Liver (tissue), 9 donors: ENCODE data around the gene ANXA7. TPM values are rescaled to one million over a fixed set of nuclear protein-coding genes. Genes with fewer than 3 reads are reported as not detected.

Source experiments
- DNase-seq: peaks from one replicate; pipeline ENCODE4 v3.0.0-alpha.2; 2017; ENCODE audit warnings: low spot score
- H3K27ac ChIP-seq, 2 donors: one replicate each; pipeline ENCODE4 v1.7.0; 2013; ENCODE audit warnings: inconsistent platforms in 2 of 2, low read length in 2 of 2, control low read depth in 1 of 2, low read depth in 1 of 2, mild to moderate bottlenecking in 1 of 2
- H3K27me3 ChIP-seq, 4 donors: one replicate each; pipeline versions ENCODE4 v1.6.1 to v1.7.0; 2013; ENCODE audit warnings: low read length in 3 of 4, inconsistent platforms in 1 of 4, mild to moderate bottlenecking in 1 of 4, moderate library complexity in 1 of 4; ENCODE audit not compliant: control insufficient read depth in 4 of 4, insufficient read depth in 4 of 4
- H3K36me3 ChIP-seq, 4 donors: one replicate each; pipeline versions ENCODE4 v1.6.1 to v1.7.0; 2013; ENCODE audit warnings: low read length in 3 of 4, mild to moderate bottlenecking in 3 of 4, low read depth in 1 of 4, moderate library complexity in 1 of 4; ENCODE audit not compliant: control insufficient read depth in 4 of 4, insufficient read depth in 3 of 4
- H3K4me1 ChIP-seq, 4 donors: one replicate each; pipeline versions ENCODE4 v1.6.1 to v1.7.0; 2013; ENCODE audit warnings: low read length in 3 of 4, mild to moderate bottlenecking in 3 of 4, moderate library complexity in 1 of 4; ENCODE audit not compliant: control insufficient read depth in 4 of 4, insufficient read depth in 4 of 4
- H3K4me3 ChIP-seq, 3 donors: one replicate each; pipeline versions ENCODE4 v1.6.1 to v1.7.0; 2013; ENCODE audit warnings: low read length in 3 of 3, control low read depth in 1 of 3, low read depth in 1 of 3, mild to moderate bottlenecking in 1 of 3
- H3K9ac ChIP-seq, 2 donors: one replicate each; pipeline ENCODE4 v1.7.0; 2013; ENCODE audit warnings: low read length in 2 of 2, mild to moderate bottlenecking in 2 of 2, moderate library complexity in 2 of 2, control low read depth in 1 of 2, low read depth in 1 of 2
- H3K9me3 ChIP-seq, 4 donors: one replicate each; pipeline versions ENCODE4 v1.6.1 to v1.7.0; 2013; ENCODE audit warnings: low read length in 3 of 4; ENCODE audit not compliant: control insufficient read depth in 4 of 4
- EGR1 ChIP-seq, 2 donors: IDR thresholded peaks; 2 replicates each; pipeline ENCODE4 v1.6.1; 2016 to 2018; ENCODE audit warnings: antibody characterized with exemption in 2 of 2, low read depth in 2 of 2
- FOXA1 ChIP-seq: IDR thresholded peaks from 2 replicates; pipeline ENCODE4 v1.6.1; 2016; ENCODE audit warnings: antibody characterized with exemption
- FOXA2 ChIP-seq: IDR thresholded peaks from 2 replicates; pipeline ENCODE4 v1.6.1; 2016; ENCODE audit warnings: antibody characterized with exemption
- GABPA ChIP-seq, 2 donors: IDR thresholded peaks in 1 of 2; conservative IDR thresholded peaks in 1 of 2; 2 replicates each; pipeline ENCODE4 v1.6.1; 2016; ENCODE audit warnings: antibody characterized with exemption in 2 of 2, mild to moderate bottlenecking in 1 of 2, moderate library complexity in 1 of 2
- HNF4A ChIP-seq, 2 donors: conservative IDR thresholded peaks; 2 replicates each; pipeline ENCODE4 v1.6.1; 2016; ENCODE audit warnings: antibody characterized with exemption in 2 of 2, mild to moderate bottlenecking in 2 of 2
- HNF4G ChIP-seq: IDR thresholded peaks from 2 replicates; pipeline ENCODE4 v1.6.1; 2016; ENCODE audit warnings: antibody characterized with exemption
- JUND ChIP-seq, 2 donors: IDR thresholded peaks; 2 replicates each; pipeline ENCODE4 v1.6.1; 2016; ENCODE audit warnings: antibody characterized with exemption in 2 of 2
- NR2F2 ChIP-seq: IDR thresholded peaks from 2 replicates; pipeline ENCODE4 v1.6.1; 2016; ENCODE audit warnings: antibody characterized with exemption
- RAD21 ChIP-seq, 2 donors: IDR thresholded peaks; 2 replicates each; pipeline ENCODE4 v1.6.1; 2016; ENCODE audit warnings: antibody characterized with exemption in 2 of 2, mild to moderate bottlenecking in 2 of 2
- RXRA ChIP-seq, 2 donors: IDR thresholded peaks; 2 replicates each; pipeline ENCODE4 v1.6.1; 2017 to 2018; ENCODE audit warnings: antibody characterized with exemption in 2 of 2, mild to moderate bottlenecking in 1 of 2
- SP1 ChIP-seq: IDR thresholded peaks from 2 replicates; pipeline ENCODE4 v1.6.1; 2018; ENCODE audit warnings: antibody characterized with exemption, mild to moderate bottlenecking
- TAF1 ChIP-seq: conservative IDR thresholded peaks from 2 replicates; pipeline ENCODE4 v1.6.1; 2016; ENCODE audit warnings: antibody characterized with exemption, mild to moderate bottlenecking
- YY1 ChIP-seq: IDR thresholded peaks from 2 replicates; pipeline ENCODE4 v1.6.1; 2016; ENCODE audit warnings: antibody characterized with exemption, mild to moderate bottlenecking
- WGBS: extraction: QIAGEN DNeasy Blood & Tissue Kit; methylation state at CpG from one replicate; pipeline ENCODE4 v1.1.7; 2013; 5-methylcytosine and 5-hydroxymethylcytosine counted together
- polyA plus RNA-seq, 2 donors: library from polyadenylated mRNA; stranded (reverse) in 1 of 2; unstranded in 1 of 2; fragments of 200-250 nt in 1 of 2; fragments of >200 nt in 1 of 2; fragmentation: Nextera tagmentation in 1 of 2; extraction: Ambion mirVana in 1 of 2; gene quantifications; one replicate each; pipeline versions ENCODE4 v1.2.1 to v1.2.3, GENCODE V29; 2013 to 2015
- total RNA-seq, 2 donors: library from RNA; depleted of rRNA; stranded (reverse); fragments of >200 nt; gene quantifications; one replicate each; pipeline ENCODE4 v1.2.3, GENCODE V29; 2014
- TF ChIP-seq, protein P1 (sequence below): IDR thresholded peaks from 2 replicates; pipeline ENCODE4 v1.6.1; 2016; ENCODE audit warnings: antibody characterized with exemption
- TF ChIP-seq, protein P2 (sequence below): fragments of 150-350 bp; IDR thresholded peaks from 2 replicates; pipeline ENCODE4 v1.5.1; 2017; ENCODE audit warnings: improper control_type of control experiment, low read depth, low read length; ENCODE audit not compliant: missing input control
- TF ChIP-seq, protein P3 (sequence below): IDR thresholded peaks from 2 replicates; pipeline ENCODE4 v1.6.1; 2016; ENCODE audit warnings: antibody characterized with exemption
- donor health status: healthy.
- donor health status: healthy.
- donor health status: healthy.
- donor health status: healthy.
- donor health status: healthy.

Gene ANXA7
- total and polyA plus RNA-seq, 4 donors: 71.6 to 93.4 (median 90.0) TPM

DNA sequence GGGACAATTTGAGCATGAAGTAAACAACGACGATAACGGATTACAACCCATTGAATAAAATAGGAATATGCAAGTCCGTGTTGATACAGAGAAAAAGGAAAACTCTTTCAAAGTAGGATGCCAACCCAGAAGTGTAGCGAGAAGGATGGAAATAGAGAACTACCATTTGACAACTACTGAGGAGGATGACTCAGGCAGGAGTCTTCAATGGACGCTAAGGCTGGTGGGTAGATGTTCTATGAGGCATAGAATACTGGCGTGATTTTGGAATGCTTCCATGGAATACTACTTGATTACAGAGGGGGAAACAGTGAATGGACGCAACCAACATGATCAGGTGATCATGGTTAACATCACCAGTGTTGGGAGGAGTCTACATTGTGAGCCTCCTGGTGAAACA lies 54.4 kb downstream of the ANXA7 start:
- WGBS: 74% methylated on average over 8 of the region's 8 CpGs
- no peak for TF ChIP-seq RXRA (IDR thresholded peaks at IDR 0.05)
- no peak for TF ChIP-seq FOXA1
- TF ChIP-seq, protein P1, sequence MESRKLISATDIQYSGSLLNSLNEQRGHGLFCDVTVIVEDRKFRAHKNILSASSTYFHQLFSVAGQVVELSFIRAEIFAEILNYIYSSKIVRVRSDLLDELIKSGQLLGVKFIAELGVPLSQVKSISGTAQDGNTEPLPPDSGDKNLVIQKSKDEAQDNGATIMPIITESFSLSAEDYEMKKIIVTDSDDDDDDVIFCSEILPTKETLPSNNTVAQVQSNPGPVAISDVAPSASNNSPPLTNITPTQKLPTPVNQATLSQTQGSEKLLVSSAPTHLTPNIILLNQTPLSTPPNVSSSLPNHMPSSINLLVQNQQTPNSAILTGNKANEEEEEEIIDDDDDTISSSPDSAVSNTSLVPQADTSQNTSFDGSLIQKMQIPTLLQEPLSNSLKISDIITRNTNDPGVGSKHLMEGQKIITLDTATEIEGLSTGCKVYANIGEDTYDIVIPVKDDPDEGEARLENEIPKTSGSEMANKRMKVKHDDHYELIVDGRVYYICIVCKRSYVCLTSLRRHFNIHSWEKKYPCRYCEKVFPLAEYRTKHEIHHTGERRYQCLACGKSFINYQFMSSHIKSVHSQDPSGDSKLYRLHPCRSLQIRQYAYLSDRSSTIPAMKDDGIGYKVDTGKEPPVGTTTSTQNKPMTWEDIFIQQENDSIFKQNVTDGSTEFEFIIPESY: no peak
- TF ChIP-seq FOXA2: no peak
- no peak for TF ChIP-seq JUND (IDR thresholded peaks at IDR 0.05)
- TF ChIP-seq, protein P2, sequence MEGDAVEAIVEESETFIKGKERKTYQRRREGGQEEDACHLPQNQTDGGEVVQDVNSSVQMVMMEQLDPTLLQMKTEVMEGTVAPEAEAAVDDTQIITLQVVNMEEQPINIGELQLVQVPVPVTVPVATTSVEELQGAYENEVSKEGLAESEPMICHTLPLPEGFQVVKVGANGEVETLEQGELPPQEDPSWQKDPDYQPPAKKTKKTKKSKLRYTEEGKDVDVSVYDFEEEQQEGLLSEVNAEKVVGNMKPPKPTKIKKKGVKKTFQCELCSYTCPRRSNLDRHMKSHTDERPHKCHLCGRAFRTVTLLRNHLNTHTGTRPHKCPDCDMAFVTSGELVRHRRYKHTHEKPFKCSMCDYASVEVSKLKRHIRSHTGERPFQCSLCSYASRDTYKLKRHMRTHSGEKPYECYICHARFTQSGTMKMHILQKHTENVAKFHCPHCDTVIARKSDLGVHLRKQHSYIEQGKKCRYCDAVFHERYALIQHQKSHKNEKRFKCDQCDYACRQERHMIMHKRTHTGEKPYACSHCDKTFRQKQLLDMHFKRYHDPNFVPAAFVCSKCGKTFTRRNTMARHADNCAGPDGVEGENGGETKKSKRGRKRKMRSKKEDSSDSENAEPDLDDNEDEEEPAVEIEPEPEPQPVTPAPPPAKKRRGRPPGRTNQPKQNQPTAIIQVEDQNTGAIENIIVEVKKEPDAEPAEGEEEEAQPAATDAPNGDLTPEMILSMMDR: no peak
- TF ChIP-seq, protein P3, sequence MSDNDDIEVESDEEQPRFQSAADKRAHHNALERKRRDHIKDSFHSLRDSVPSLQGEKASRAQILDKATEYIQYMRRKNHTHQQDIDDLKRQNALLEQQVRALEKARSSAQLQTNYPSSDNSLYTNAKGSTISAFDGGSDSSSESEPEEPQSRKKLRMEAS: no peak
- no peak for TF ChIP-seq YY1
- no peak for TF ChIP-seq RAD21 (IDR thresholded peaks at IDR 0.05)
- Histone ChIP-seq H3K36me3 (peaks cover 0 to 4% (median 3%) of the 10 kb centered on the region in 4 donors), H3K27me3 (no peaks in the 10 kb centered on the region), H3K4me3 (no peak overlapping the region), H3K9ac (no peak overlapping the region), H3K4me1 (peaks cover 0 to 15% (median 5%) of the 10 kb centered on the region in 4 donors), H3K9me3 (no peaks in the 10 kb centered on the region), H3K27ac (no peak overlapping the region)
- DNase-seq: no peak

DNA sequence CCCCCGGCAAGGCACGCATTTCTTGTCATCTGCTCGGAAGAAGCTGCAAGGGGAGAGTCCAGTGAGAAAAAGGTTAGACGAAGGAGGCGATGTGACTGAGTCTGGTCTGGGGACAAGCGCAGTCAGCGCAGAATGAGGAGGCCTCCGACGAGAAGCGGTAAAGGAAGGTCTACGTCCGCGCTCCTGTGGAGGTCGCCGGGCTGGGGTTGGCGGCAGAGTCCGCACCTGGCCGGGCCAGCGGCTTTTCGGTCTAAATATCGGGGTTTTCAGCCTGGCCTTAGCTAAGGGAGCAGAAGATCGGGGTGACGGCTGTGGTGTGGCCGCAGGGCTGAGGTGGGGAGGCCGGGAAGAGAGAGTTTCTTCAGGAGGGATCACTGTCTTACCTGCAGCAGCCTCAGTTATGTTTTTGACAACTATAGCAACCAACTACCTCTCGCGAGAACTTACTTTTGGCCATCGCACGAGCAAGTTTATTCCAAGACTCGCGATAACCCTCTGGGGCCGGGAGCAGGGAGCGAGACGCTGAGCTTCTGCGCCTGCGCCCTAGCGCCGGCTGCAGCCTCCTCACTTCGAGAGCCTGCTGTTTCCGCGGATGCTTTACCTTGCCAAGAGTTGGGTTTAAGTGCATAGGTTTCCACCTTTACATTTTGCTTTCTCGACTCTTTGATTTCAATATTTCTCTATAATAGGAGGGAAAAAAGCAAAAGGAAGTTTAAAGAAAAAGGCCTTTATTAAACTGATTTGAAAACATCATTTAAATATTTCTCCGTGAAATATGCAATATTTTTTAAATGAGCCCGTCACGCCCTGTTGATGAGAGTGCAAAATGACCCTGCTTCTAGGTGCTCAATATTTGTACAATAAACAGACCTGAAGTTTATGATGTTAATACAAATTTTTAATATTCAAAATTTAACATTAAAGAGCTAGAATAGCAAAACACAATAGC lies 55.3 kb downstream of the ANXA7 start, which contains the start of gene CFAP70:
Gene CFAP70, minus strand, starts transcription at position 534 of the 949 bp plus-strand sequence. CDS start 4,068 bp downstream, outside the sequence.
- WGBS: 1% methylated on average over 45 of the region's 45 CpGs
- no peak for TF ChIP-seq JUND (IDR thresholded peaks at IDR 0.05)
- no peak for TF ChIP-seq SP1
- TF ChIP-seq YY1: peak; percentile 68
- TF ChIP-seq RXRA (IDR thresholded peaks at IDR 0.05): no peak
- TF ChIP-seq HNF4A (conservative IDR thresholded peaks at IDR 0.05): no peak
- TF ChIP-seq FOXA2: no peak
- TF ChIP-seq, protein P1: peak; percentile 100
- no peak for TF ChIP-seq NR2F2
- TF ChIP-seq GABPA (IDR thresholded peaks at IDR 0.05 in 1 of 2, conservative IDR thresholded peaks at IDR 0.05 in 1 of 2): no peak
- no peak for TF ChIP-seq HNF4G
- no peak for TF ChIP-seq RAD21 (IDR thresholded peaks at IDR 0.05)
- TF ChIP-seq EGR1 (IDR thresholded peaks at IDR 0.05; ENCODE audit: low read depth in 2 of 2): no peak
- TF ChIP-seq, protein P3: no peak
- TF ChIP-seq, protein P2: no peak
- TF ChIP-seq TAF1: no peak
- Histone ChIP-seq H3K4me1 (peaks cover 0 to 15% (median 5%) of the 10 kb centered on the region in 4 donors), H3K36me3 (no peaks in the 10 kb centered on the region), H3K27me3 (no peaks in the 10 kb centered on the region), H3K4me3 (peak within 1 kb of the TSS; percentile 70 to 87 (median 83)), H3K9me3 (no peaks in the 10 kb centered on the region), H3K27ac (no peak within 1 kb of the TSS), H3K9ac (peak within 1 kb of the TSS; percentile 59 to 93)
- DNase-seq: peak; percentile 87
